ENCODE measurements around the gene SLC35G6.

- no peak for TF ChIP-seq POLR2A (IDR thresholded peaks at IDR 0.05; ENCODE audit: low read depth, low read length)
- TF ChIP-seq POLR2AphosphoS5 (IDR thresholded peaks at IDR 0.05; ENCODE audit: low read depth, low read length): no peak
These were observed 36.3 kb upstream of the SLC35G6 start, which contains the start of gene CHRNB1 for GRCh38 chr17:7444682-7445618.
